Measurements from ENCODE around the gene LEP.
A peak's percentile ranks its signal among the peaks of the same experiment; 100 is the strongest.

LEP gene

DNA sequence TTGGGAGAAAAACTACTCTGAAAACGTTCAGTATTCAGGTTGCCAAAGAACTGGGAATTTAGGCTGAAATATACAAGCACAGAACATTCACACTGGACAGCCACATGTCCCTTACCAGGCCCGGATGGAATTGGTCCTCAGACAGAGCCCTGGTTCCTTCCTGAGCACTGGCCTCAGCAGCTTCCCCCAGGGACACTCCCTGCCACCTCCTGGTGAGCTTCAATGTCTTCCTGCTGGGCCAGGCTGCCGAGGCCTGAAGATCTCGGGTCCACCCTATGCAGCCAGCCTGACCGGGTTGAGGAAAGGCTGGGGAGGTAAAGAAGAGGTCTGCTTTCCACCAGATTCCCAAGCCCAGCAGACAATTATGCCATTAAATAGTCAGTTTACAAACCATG, 24.8 kb downstream of the LEP start:
- H3K4ac ChIP-seq (ENCODE audit: low read depth in 1 of 2, low read length in 2 of 2) = no peak overlapping the region
- no peak overlapping the region for H3K4me3 ChIP-seq (ENCODE audit: insufficient read depth in 1 of 2, low read depth in 1 of 2, low read length in 2 of 2)
- no peak overlapping the region for H3K9ac ChIP-seq (ENCODE audit: low read length)
- H3K4me1 ChIP-seq (ENCODE audit: control insufficient read depth, insufficient read depth, low read depth, low read length) = peaks cover 16% of the 10 kb centered on the region
- H4K91ac ChIP-seq (ENCODE audit: low read length) = peak overlapping the region; percentile 80
- no peak overlapping the region for H2AK5ac ChIP-seq (ENCODE audit: low read length, severe bottlenecking)
- no peaks in the 10 kb centered on the region for H3K79me1 ChIP-seq (replicated peaks; ENCODE audit: low read length, poor library complexity, severe bottlenecking)
- no peak overlapping the region for H3K27ac ChIP-seq (ENCODE audit: low read length, poor library complexity, severe bottlenecking)
- H3K36me3 ChIP-seq (ENCODE audit: control insufficient read depth in 1 of 2, insufficient read depth in 2 of 2, low read depth in 1 of 2, low read length in 2 of 2) = no peaks in the 10 kb centered on the region
- H3K4me2 ChIP-seq (ENCODE audit: low read length, poor library complexity, severe bottlenecking) = no peak overlapping the region
- peak overlapping the region in 1 of 2 experiments; percentile 77 for H2BK12ac ChIP-seq (ENCODE audit: low read length in 2 of 2)
- no peak overlapping the region for H2BK120ac ChIP-seq (ENCODE audit: low read depth, low read length)
- DNase-seq = no peak
- 40% methylated on average over 2 of the region's 5 CpGs for WGBS
- H2BK5ac ChIP-seq (ENCODE audit: low read depth, low read length, poor library complexity, severe bottlenecking) = no peak overlapping the region
- H2BK15ac ChIP-seq (ENCODE audit: low read depth, poor library complexity, severe bottlenecking) = peak overlapping the region; percentile 23
- no peak overlapping the region for H2AFZ ChIP-seq (ENCODE audit: low read depth, low read length)
- H3K9me3 ChIP-seq (ENCODE audit: control insufficient read depth, low read length) = peaks cover 4% of the 10 kb centered on the region
- H4K8ac ChIP-seq (ENCODE audit: low read length) = no peak overlapping the region
- H3K18ac ChIP-seq (ENCODE audit: low read depth in 1 of 2, low read length in 2 of 2) = peak overlapping the region; percentile 17 to 21
- no peak overlapping the region for H3K23ac ChIP-seq (ENCODE audit: low read length in 2 of 2)
- peaks cover 33 to 60% of the 10 kb centered on the region in 2 experiments for H3K27me3 ChIP-seq (ENCODE audit: control insufficient read depth in 1 of 2, insufficient read depth in 1 of 2, low read length in 2 of 2)
- H3K14ac ChIP-seq (ENCODE audit: low read length in 2 of 2) = no peak overlapping the region

DNA sequence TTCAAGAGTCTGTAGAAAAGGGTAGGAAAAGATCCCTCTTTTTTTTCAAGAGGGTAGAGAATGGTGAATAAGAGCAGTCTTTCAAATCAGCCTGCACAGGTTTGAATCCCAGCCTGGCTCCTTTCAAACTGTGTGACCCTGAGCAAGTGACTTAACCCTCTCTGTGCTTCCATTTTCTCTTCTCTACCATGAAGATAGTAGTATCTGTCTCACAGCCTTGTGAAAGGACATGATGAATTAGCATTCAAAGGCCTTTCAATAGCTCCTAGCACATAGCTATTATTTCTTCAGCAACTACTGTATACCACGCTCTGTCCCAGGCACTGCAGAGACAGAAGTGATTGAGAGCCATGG, 25.4 kb downstream of the LEP start:
- Histone ChIP-seq H3K14ac (ENCODE audit: low read length in 2 of 2) (no peak overlapping the region), H3K4me3 (ENCODE audit: insufficient read depth in 1 of 2, low read depth in 1 of 2, low read length in 2 of 2) (peak overlapping the region in 1 of 2 experiments; percentile 72), H2BK5ac (ENCODE audit: low read depth, low read length, poor library complexity, severe bottlenecking) (no peak overlapping the region), H2BK12ac (ENCODE audit: low read length in 2 of 2) (no peak overlapping the region), H3K79me1 (replicated peaks; ENCODE audit: low read length, poor library complexity, severe bottlenecking) (no peaks in the 10 kb centered on the region), H2AFZ (ENCODE audit: low read depth, low read length) (no peak overlapping the region), H2BK120ac (ENCODE audit: low read depth, low read length) (no peak overlapping the region), H3K4me1 (ENCODE audit: control insufficient read depth, insufficient read depth, low read depth, low read length) (peaks cover 16% of the 10 kb centered on the region), H3K9ac (ENCODE audit: low read length) (peak overlapping the region; percentile 80), H3K4me2 (ENCODE audit: low read length, poor library complexity, severe bottlenecking) (peak overlapping the region; percentile 1), H3K27ac (ENCODE audit: low read length, poor library complexity, severe bottlenecking) (no peak overlapping the region), H3K36me3 (ENCODE audit: control insufficient read depth in 1 of 2, insufficient read depth in 2 of 2, low read depth in 1 of 2, low read length in 2 of 2) (no peaks in the 10 kb centered on the region), H3K27me3 (ENCODE audit: control insufficient read depth in 1 of 2, insufficient read depth in 1 of 2, low read length in 2 of 2) (peaks cover 38 to 60% of the 10 kb centered on the region in 2 experiments), H3K9me3 (ENCODE audit: control insufficient read depth, low read length) (peaks cover 4% of the 10 kb centered on the region), H3K4ac (ENCODE audit: low read depth in 1 of 2, low read length in 2 of 2) (no peak overlapping the region), H3K23ac (ENCODE audit: low read length in 2 of 2) (no peak overlapping the region), H4K8ac (ENCODE audit: low read length) (no peak overlapping the region), H4K91ac (ENCODE audit: low read length) (no peak overlapping the region), H2AK5ac (ENCODE audit: low read length, severe bottlenecking) (no peak overlapping the region), H3K18ac (ENCODE audit: low read depth in 1 of 2, low read length in 2 of 2) (peak overlapping the region; percentile 14 to 54), H2BK15ac (ENCODE audit: low read depth, poor library complexity, severe bottlenecking) (no peak overlapping the region)
- DNase-seq = no peak
- 88% methylated on average over 1 of the region's 1 CpG for WGBS

DNA sequence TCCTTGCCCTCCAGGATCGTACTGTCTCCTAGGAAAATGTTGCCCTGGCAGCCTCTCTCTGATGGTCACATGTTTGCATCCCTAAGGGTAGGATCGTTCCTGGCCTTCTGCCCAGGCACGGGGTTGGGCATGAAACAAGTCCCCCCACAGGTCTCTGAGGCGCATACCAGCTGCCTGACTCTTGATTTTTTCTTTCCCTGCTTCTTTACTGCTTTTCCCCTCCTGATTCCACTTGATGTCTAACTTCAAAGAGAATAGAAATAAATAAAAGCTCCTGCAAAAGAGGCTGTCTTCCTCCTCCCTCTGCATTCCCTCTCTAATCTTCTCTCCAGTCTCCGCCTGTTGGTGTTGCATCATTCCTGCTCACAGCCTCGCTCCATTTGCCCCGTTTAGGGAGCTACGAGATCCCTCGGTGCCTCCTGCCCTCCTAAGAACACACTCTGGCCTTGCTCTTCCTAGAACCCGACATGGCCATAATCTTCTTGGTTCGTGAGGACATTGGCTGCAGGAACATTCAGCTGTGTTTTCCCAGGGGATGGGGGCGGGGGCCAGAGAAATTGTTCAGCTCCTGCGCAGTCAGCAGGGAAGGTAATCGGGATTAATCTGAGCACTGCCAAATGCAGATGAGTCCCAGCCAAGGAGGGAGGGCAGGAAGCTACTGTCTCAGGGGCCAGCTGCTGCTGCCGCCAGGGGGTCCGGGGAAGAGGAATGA, 26.0 kb downstream of the LEP start:
- Histone ChIP-seq H3K4me3 (ENCODE audit: insufficient read depth in 1 of 2, low read depth in 1 of 2, low read length in 2 of 2) (peak overlapping the region; percentile 24 to 72), H2BK120ac (ENCODE audit: low read depth, low read length) (no peak overlapping the region), H3K4me1 (ENCODE audit: control insufficient read depth, insufficient read depth, low read depth, low read length) (peaks cover 16% of the 10 kb centered on the region), H3K4ac (ENCODE audit: low read depth in 1 of 2, low read length in 2 of 2) (peak overlapping the region in 1 of 2 experiments; percentile 29), H3K27ac (ENCODE audit: low read length, poor library complexity, severe bottlenecking) (peak overlapping the region; percentile 50), H3K18ac (ENCODE audit: low read depth in 1 of 2, low read length in 2 of 2) (peak overlapping the region; percentile 14 to 88), H2BK15ac (ENCODE audit: low read depth, poor library complexity, severe bottlenecking) (peak overlapping the region; percentile 57), H3K14ac (ENCODE audit: low read length in 2 of 2) (peak overlapping the region in 1 of 2 experiments; percentile 92), H3K9me3 (ENCODE audit: control insufficient read depth, low read length) (peaks cover 4% of the 10 kb centered on the region), H4K91ac (ENCODE audit: low read length) (peak overlapping the region; percentile 67), H3K4me2 (ENCODE audit: low read length, poor library complexity, severe bottlenecking) (peak overlapping the region; percentile 71), H3K79me1 (replicated peaks; ENCODE audit: low read length, poor library complexity, severe bottlenecking) (no peaks in the 10 kb centered on the region), H2AFZ (ENCODE audit: low read depth, low read length) (peak overlapping the region; percentile 70), H3K36me3 (ENCODE audit: control insufficient read depth in 1 of 2, insufficient read depth in 2 of 2, low read depth in 1 of 2, low read length in 2 of 2) (no peaks in the 10 kb centered on the region), H3K9ac (ENCODE audit: low read length) (peak overlapping the region; percentile 80), H4K8ac (ENCODE audit: low read length) (peak overlapping the region; percentile 2), H2BK12ac (ENCODE audit: low read length in 2 of 2) (peak overlapping the region; percentile 46 to 80), H2AK5ac (ENCODE audit: low read length, severe bottlenecking) (no peak overlapping the region), H3K27me3 (ENCODE audit: control insufficient read depth in 1 of 2, insufficient read depth in 1 of 2, low read length in 2 of 2) (peaks cover 41 to 60% of the 10 kb centered on the region in 2 experiments), H3K23ac (ENCODE audit: low read length in 2 of 2) (peak overlapping the region in 1 of 2 experiments; percentile 1), H2BK5ac (ENCODE audit: low read depth, low read length, poor library complexity, severe bottlenecking) (no peak overlapping the region)
- peak; percentile 57 for DNase-seq
- WGBS = 33% methylated on average over 16 of the region's 16 CpGs

DNA sequence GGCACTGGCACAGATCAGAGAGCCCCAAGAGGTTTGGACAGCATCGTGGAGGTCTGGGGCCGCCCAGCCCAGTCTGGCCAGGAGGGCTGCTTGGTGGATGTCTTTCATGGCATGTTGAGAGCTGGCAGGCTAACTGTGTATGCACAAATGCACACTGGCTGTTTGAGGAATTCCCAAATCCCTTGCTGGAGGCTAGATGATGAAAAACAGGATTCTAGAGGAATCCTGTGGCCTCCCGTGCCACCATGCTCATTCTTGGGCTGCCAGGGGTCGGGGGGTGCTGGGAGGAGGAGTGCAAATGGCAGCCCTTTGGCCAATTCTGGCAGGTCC, 26.5 kb downstream of the LEP start:
- H3K36me3 ChIP-seq (ENCODE audit: control insufficient read depth in 1 of 2, insufficient read depth in 2 of 2, low read depth in 1 of 2, low read length in 2 of 2) = no peaks in the 10 kb centered on the region
- H3K4me1 ChIP-seq (ENCODE audit: control insufficient read depth, insufficient read depth, low read depth, low read length) = peaks cover 15% of the 10 kb centered on the region
- H3K23ac ChIP-seq (ENCODE audit: low read length in 2 of 2) = peak overlapping the region in 1 of 2 experiments; percentile 1
- peak overlapping the region in 1 of 2 experiments; percentile 28 for H3K4ac ChIP-seq (ENCODE audit: low read depth in 1 of 2, low read length in 2 of 2)
- peak overlapping the region; percentile 3 to 88 for H3K18ac ChIP-seq (ENCODE audit: low read depth in 1 of 2, low read length in 2 of 2)
- no peak overlapping the region for H2AK5ac ChIP-seq (ENCODE audit: low read length, severe bottlenecking)
- DNase-seq = no peak
- H4K91ac ChIP-seq (ENCODE audit: low read length) = peak overlapping the region; percentile 67
- WGBS = 54% methylated on average over 4 of the region's 4 CpGs
- H3K9me3 ChIP-seq (ENCODE audit: control insufficient read depth, low read length) = peaks cover 4% of the 10 kb centered on the region
- H2BK5ac ChIP-seq (ENCODE audit: low read depth, low read length, poor library complexity, severe bottlenecking) = no peak overlapping the region
- peaks cover 43 to 55% of the 10 kb centered on the region in 2 experiments for H3K27me3 ChIP-seq (ENCODE audit: control insufficient read depth in 1 of 2, insufficient read depth in 1 of 2, low read length in 2 of 2)
- H3K9ac ChIP-seq (ENCODE audit: low read length) = peak overlapping the region; percentile 80
- peak overlapping the region in 1 of 2 experiments; percentile 92 for H3K14ac ChIP-seq (ENCODE audit: low read length in 2 of 2)
- H2BK15ac ChIP-seq (ENCODE audit: low read depth, poor library complexity, severe bottlenecking) = peak overlapping the region; percentile 57
- H3K4me2 ChIP-seq (ENCODE audit: low read length, poor library complexity, severe bottlenecking) = peak overlapping the region; percentile 71
- H3K4me3 ChIP-seq (ENCODE audit: insufficient read depth in 1 of 2, low read depth in 1 of 2, low read length in 2 of 2) = peak overlapping the region; percentile 24 to 72
- H2BK12ac ChIP-seq (ENCODE audit: low read length in 2 of 2) = peak overlapping the region; percentile 21 to 54
- no peak overlapping the region for H2BK120ac ChIP-seq (ENCODE audit: low read depth, low read length)
- H3K79me1 ChIP-seq (replicated peaks; ENCODE audit: low read length, poor library complexity, severe bottlenecking) = no peaks in the 10 kb centered on the region
- peak overlapping the region; percentile 70 for H2AFZ ChIP-seq (ENCODE audit: low read depth, low read length)
- H4K8ac ChIP-seq (ENCODE audit: low read length) = peak overlapping the region; percentile 2
- no peak overlapping the region for H3K27ac ChIP-seq (ENCODE audit: low read length, poor library complexity, severe bottlenecking)
